Middle frontal gyrus (tissue), 1 donor: ENCODE results near the gene ZNF708.
"Not testable (repeated sequence)": the region's sequence is repeated elsewhere in the genome, so short reads cannot be mapped to it uniquely, and the experiment has no call there.

ENCODE experiments used
- DNase-seq: peaks from one replicate; pipeline ENCODE4 v3.0.0-alpha.2; 2015; ENCODE audit warnings: low spot score; ENCODE audit errors: extremely low spot score

Gene ZNF708

GRCh38 chr19:21260164-21260847, 68.9 kb downstream of the ZNF708 start:
- DNase-seq = no peak

- DNase-seq = not testable (repeated sequence)
Observed at GRCh38 chr19:21259421-21260124, 69.6 kb downstream of the ZNF708 start.

GRCh38 chr19:21256722-21257121, 72.5 kb downstream of the ZNF708 start:
- no peak for DNase-seq
